Liver (tissue), 9 donors: ENCODE data around the gene DDOST. TPM values are rescaled to one million over a fixed set of nuclear protein-coding genes. Genes with fewer than 3 reads are reported as not detected.

Experiments used
- DNase-seq: peaks from one replicate; pipeline ENCODE4 v3.0.0-alpha.2; 2017; ENCODE audit warnings: low spot score
- H3K27ac ChIP-seq, 2 donors: one replicate each; pipeline ENCODE4 v1.7.0; 2013; ENCODE audit warnings: inconsistent platforms in 2 of 2, low read length in 2 of 2, control low read depth in 1 of 2, low read depth in 1 of 2, mild to moderate bottlenecking in 1 of 2
- H3K27me3 ChIP-seq, 4 donors: one replicate each; pipeline versions ENCODE4 v1.6.1 to v1.7.0; 2013; ENCODE audit warnings: low read length in 3 of 4, inconsistent platforms in 1 of 4, mild to moderate bottlenecking in 1 of 4, moderate library complexity in 1 of 4; ENCODE audit not compliant: control insufficient read depth in 4 of 4, insufficient read depth in 4 of 4
- H3K36me3 ChIP-seq, 4 donors: one replicate each; pipeline versions ENCODE4 v1.6.1 to v1.7.0; 2013; ENCODE audit warnings: low read length in 3 of 4, mild to moderate bottlenecking in 3 of 4, low read depth in 1 of 4, moderate library complexity in 1 of 4; ENCODE audit not compliant: control insufficient read depth in 4 of 4, insufficient read depth in 3 of 4
- H3K4me1 ChIP-seq, 4 donors: one replicate each; pipeline versions ENCODE4 v1.6.1 to v1.7.0; 2013; ENCODE audit warnings: low read length in 3 of 4, mild to moderate bottlenecking in 3 of 4, moderate library complexity in 1 of 4; ENCODE audit not compliant: control insufficient read depth in 4 of 4, insufficient read depth in 4 of 4
- H3K4me3 ChIP-seq, 3 donors: one replicate each; pipeline versions ENCODE4 v1.6.1 to v1.7.0; 2013; ENCODE audit warnings: low read length in 3 of 3, control low read depth in 1 of 3, low read depth in 1 of 3, mild to moderate bottlenecking in 1 of 3
- H3K9ac ChIP-seq, 2 donors: one replicate each; pipeline ENCODE4 v1.7.0; 2013; ENCODE audit warnings: low read length in 2 of 2, mild to moderate bottlenecking in 2 of 2, moderate library complexity in 2 of 2, control low read depth in 1 of 2, low read depth in 1 of 2
- H3K9me3 ChIP-seq, 4 donors: one replicate each; pipeline versions ENCODE4 v1.6.1 to v1.7.0; 2013; ENCODE audit warnings: low read length in 3 of 4; ENCODE audit not compliant: control insufficient read depth in 4 of 4
- ATF3 ChIP-seq: IDR thresholded peaks from 2 replicates; pipeline ENCODE4 v1.6.1; 2016; ENCODE audit warnings: antibody characterized with exemption
- CTCF ChIP-seq: fragments of 150-350 bp; IDR thresholded peaks from 2 replicates; pipeline ENCODE4 v1.5.1; 2017; ENCODE audit warnings: improper control_type of control experiment, low read depth, low read length; ENCODE audit not compliant: missing input control
- EGR1 ChIP-seq, 2 donors: IDR thresholded peaks; 2 replicates each; pipeline ENCODE4 v1.6.1; 2016 to 2018; ENCODE audit warnings: antibody characterized with exemption in 2 of 2, low read depth in 2 of 2
- FOXA2 ChIP-seq: IDR thresholded peaks from 2 replicates; pipeline ENCODE4 v1.6.1; 2016; ENCODE audit warnings: antibody characterized with exemption
- HNF4A ChIP-seq, 2 donors: conservative IDR thresholded peaks; 2 replicates each; pipeline ENCODE4 v1.6.1; 2016; ENCODE audit warnings: antibody characterized with exemption in 2 of 2, mild to moderate bottlenecking in 2 of 2
- HNF4G ChIP-seq: IDR thresholded peaks from 2 replicates; pipeline ENCODE4 v1.6.1; 2016; ENCODE audit warnings: antibody characterized with exemption
- MAX ChIP-seq: IDR thresholded peaks from 2 replicates; pipeline ENCODE4 v1.6.1; 2016; ENCODE audit warnings: antibody characterized with exemption
- RAD21 ChIP-seq, 2 donors: IDR thresholded peaks; 2 replicates each; pipeline ENCODE4 v1.6.1; 2016; ENCODE audit warnings: antibody characterized with exemption in 2 of 2, mild to moderate bottlenecking in 2 of 2
- REST ChIP-seq: IDR thresholded peaks from 2 replicates; pipeline ENCODE4 v1.6.1; 2016; ENCODE audit warnings: antibody characterized with exemption, mild to moderate bottlenecking
- RXRA ChIP-seq, 2 donors: IDR thresholded peaks; 2 replicates each; pipeline ENCODE4 v1.6.1; 2017 to 2018; ENCODE audit warnings: antibody characterized with exemption in 2 of 2, mild to moderate bottlenecking in 1 of 2
- SP1 ChIP-seq: IDR thresholded peaks from 2 replicates; pipeline ENCODE4 v1.6.1; 2018; ENCODE audit warnings: antibody characterized with exemption, mild to moderate bottlenecking
- TAF1 ChIP-seq: conservative IDR thresholded peaks from 2 replicates; pipeline ENCODE4 v1.6.1; 2016; ENCODE audit warnings: antibody characterized with exemption, mild to moderate bottlenecking
- YY1 ChIP-seq: IDR thresholded peaks from 2 replicates; pipeline ENCODE4 v1.6.1; 2016; ENCODE audit warnings: antibody characterized with exemption, mild to moderate bottlenecking
- WGBS: extraction: QIAGEN DNeasy Blood & Tissue Kit; methylation state at CpG from one replicate; pipeline ENCODE4 v1.1.7; 2013; 5-methylcytosine and 5-hydroxymethylcytosine counted together
- polyA plus RNA-seq, 2 donors: library from polyadenylated mRNA; stranded (reverse) in 1 of 2; unstranded in 1 of 2; fragments of 200-250 nt in 1 of 2; fragments of >200 nt in 1 of 2; fragmentation: Nextera tagmentation in 1 of 2; extraction: Ambion mirVana in 1 of 2; gene quantifications; one replicate each; pipeline versions ENCODE4 v1.2.1 to v1.2.3, GENCODE V29; 2013 to 2015
- total RNA-seq, 2 donors: library from RNA; depleted of rRNA; stranded (reverse); fragments of >200 nt; gene quantifications; one replicate each; pipeline ENCODE4 v1.2.3, GENCODE V29; 2014
- donor health status: healthy.
- donor health status: healthy.
- donor health status: healthy.
- donor health status: healthy.
- donor health status: healthy.

DDOST gene
- total and polyA plus RNA-seq, 4 donors, result 70.2 to 193 (median 164) TPM

- TF ChIP-seq REST, result peak; percentile 73
- TF ChIP-seq YY1, result no peak
Observed at GRCh38 chr1:20633190-20634064, 27.7 kb downstream of the DDOST start, which contains the start of gene PINK1 (continued).

- Histone ChIP-seq H3K4me3 (no peak overlapping the region), H3K27me3 (no peaks in the 10 kb centered on the region), H3K9ac (no peak overlapping the region), H3K4me1 (peaks cover 9 to 18% (median 15%) of the 10 kb centered on the region in 4 donors), H3K9me3 (no peaks in the 10 kb centered on the region), H3K36me3 (peaks cover 0 to 4% (median 2%) of the 10 kb centered on the region in 4 donors), H3K27ac (no peak overlapping the region)
- TF ChIP-seq HNF4G (no peak), HNF4A (conservative IDR thresholded peaks at IDR 0.05) (no peak), CTCF (no peak), EGR1 (IDR thresholded peaks at IDR 0.05; ENCODE audit: low read depth in 2 of 2) (no peak), YY1 (no peak), REST (no peak), TAF1 (no peak), MAX (no peak), RAD21 (IDR thresholded peaks at IDR 0.05) (no peak), SP1 (no peak), ATF3 (no peak), FOXA2 (no peak), RXRA (IDR thresholded peaks at IDR 0.05) (no peak)
- WGBS, result 95% methylated on average over 3 of the region's 3 CpGs
- DNase-seq, result no peak
Observed at GRCh38 chr1:20632386-20632785, 28.8 kb downstream of the DDOST start.
